Posterior cingulate gyrus (tissue), 11 donors: ENCODE measurements around the gene FBXO31.

ENCODE experiments used
- DNase-seq, 10 donors: peaks; one replicate each; pipeline versions ENCODE4 v3.0.0 to v3.0.0-alpha.2; 2020 to 2021; ENCODE audit warnings: mixed read lengths in 3 of 10
- intact Hi-C: fragments of 100-400 bp; cut with DNase I; formaldehyde crosslinking; loops from one replicate; pipeline ENCODE4 v1.15.1; 2023

Gene FBXO31

GRCh38 chr16:87320510-87321227 is 62.9 kb downstream of the FBXO31 start:
- DNase-seq: peak in 2 of 10 donors; percentile 42 to 62
- intact Hi-C loops: loop anchor here (5.0 kb wide), 1 partner anchor 62 kb away; the partner anchor contains the start of gene FBXO31

GRCh38 chr16:87319997-87320491 is 63.5 kb downstream of the FBXO31 start:
- DNase-seq: peak in 2 of 10 donors; percentile 42 to 70
- intact Hi-C loops: loop anchor here (5.0 kb wide), 1 partner anchor 62 kb away; the partner anchor contains the start of gene FBXO31

DNA sequence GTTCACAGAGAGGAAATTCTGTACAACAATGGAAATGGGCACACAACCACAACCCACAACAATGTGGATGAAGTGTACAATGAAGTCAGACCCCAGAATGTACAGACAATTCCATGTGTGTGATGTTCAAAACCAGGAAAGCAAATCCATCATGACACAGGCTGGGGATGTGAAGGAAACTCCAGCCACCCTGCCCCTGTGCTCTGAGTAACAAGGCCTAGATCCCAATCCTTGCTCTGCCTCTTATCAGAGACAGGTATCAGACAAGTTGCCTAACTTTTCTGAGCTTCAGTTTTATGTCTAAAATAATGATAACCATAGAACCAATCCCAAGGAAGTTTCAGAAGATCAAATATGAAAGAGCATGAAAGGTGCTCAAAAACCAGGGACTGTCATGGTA is 64.6 kb downstream of the FBXO31 start:
- intact Hi-C loops: no loop called here
- no peak for DNase-seq

DNA sequence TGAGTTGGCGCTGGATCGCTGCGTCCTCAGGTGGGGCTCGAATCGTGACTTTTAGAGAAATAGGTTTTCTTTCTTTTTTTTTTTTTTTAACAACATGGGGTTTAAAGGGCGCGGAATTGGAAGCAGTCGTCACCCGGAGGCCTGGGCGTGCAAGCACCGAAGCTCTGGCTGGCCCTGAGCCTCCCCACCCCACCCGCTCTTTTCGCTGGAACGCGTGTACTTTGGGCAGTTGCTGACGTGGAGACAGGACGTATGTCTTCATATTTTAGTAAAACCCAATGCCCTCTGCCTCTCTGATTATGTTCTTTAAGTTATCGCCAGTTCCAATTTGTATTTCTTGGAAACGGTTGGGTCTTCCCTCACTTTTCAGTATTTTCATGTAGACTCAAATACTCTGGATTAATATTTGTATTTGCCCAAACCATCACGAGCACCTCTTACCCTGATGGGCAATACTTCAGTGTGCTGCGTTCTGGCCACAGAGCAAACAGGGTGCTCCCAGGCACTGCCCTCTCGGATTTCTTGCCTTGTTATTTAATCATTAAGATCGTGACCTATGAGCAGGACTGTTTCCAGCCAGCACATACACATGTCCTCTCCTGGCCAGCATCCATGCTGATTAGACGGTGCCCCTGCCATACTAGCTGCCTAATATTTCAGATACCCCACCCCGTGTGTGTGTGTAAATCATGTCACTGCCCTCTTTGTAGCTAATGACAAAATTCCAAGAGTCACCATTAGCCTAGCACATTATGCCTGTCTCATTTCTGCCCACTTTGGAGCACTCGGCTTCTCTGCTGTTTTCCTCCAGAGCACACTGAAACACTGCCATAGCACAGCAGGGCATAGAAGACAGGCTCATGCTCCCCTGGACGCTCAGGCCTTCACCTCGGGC is 65.6 kb downstream of the FBXO31 start:
- peak in 3 of 10 donors; percentile 38 to 87 (median 86) for DNase-seq
- intact Hi-C loops: loop anchor here (2.0 kb wide), 1 partner anchor 75 kb away; the partner anchor contains the start of gene MAP1LC3B

DNA sequence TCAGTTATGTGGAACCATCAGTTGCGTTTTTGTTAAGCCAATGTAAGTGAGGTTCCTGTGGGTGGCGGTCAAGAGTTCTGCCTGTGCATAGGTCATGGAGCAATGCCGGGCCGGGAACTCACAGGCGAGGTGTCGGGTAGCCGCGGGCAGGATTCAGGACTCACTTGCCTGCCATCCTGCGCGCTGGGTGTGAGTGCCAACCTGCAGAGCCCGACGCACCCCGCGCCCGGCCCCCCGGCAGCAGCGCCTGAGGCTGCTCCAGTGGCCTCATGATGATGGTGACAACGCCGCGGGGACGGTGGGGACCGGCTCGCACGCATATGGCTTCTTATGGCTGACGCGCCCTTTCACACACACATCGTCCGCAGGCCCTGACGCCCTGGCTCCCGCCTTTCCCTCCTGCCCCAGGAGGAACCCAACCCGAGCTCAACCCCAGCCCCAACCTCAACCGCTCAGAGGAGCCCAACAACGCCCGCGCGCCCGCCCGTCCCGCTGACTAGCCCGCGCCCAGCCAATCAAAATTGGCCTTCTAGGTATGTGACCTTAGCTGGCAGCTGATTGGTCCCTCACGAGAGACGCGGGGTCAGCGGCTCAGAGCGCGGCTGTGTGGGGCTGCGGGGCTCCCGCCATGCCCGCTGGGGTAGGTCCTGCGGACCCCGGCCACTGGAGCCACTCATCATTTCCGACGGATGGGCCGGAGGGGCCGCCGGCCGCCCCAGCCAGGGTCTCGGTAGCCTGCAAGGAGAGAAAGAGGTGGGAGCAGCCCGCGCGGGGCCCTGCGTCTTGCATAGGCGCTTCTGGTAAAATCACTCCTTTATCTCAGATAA is 66.4 kb downstream of the FBXO31 start, which contains the start of gene C16orf95:
Gene C16orf95 (minus strand): TSS at position 470 of the 827 bp plus-strand sequence. CDS start 150 bp downstream, at position 320.
- intact Hi-C loops: loop anchor here (2.0 kb wide), 1 partner anchor 76 kb away; the partner anchor contains the start of gene MAP1LC3B
- peak; percentile 93 to 99 (median 98) for DNase-seq

- peak in 1 of 10 donors; percentile 46 for DNase-seq
- intact Hi-C loops: loop anchor here (2.0 kb wide), 1 partner anchor 76 kb away; the partner anchor contains the start of gene MAP1LC3B
These were observed 67.1 kb downstream of the FBXO31 start for GRCh38 chr16:87316450-87316922.

DNA sequence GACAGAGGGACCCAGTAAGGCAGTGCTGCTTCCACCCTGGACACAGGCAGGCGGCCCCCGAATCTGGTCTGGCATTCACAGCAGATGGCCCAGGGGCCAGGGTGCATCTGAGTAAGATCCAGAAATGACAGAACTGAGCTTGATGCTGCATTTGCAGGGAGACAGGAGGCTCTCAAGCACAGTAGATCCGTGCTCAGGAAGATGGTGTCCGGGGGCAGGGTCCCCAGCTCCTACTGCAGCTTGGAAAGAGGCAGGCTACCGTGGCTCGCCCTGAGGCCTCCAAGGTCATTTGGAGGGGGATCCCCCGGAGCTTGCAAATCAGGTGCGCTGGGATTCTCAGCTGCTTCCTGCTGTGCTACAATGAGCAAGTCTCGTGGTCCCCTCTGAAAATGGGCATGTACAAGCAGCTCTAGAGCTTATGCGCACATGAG is 68.6 kb downstream of the FBXO31 start:
- intact Hi-C loops: no loop called here
- peak in 2 of 10 donors; percentile 57 to 63 for DNase-seq

DNA sequence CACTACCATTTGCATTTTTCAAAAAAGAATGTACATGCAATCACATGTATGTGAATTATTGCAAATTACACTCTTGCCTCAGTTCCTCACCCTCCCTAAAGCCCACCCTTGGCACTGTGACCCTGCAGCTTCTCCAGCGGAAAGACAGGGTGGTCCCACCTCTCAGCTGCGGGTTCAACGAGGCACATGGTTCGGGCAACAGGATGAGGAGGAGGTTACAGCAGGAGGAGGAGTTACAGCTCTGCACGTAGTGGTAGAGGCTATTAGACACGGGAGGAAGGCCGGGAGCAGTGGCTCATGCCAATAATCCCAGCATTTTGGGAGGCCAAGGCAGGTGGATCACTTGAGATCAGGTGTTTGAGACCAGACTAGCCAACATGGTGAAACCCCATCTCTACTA is 71.6 kb downstream of the FBXO31 start:
- DNase-seq: peak in 2 of 10 donors; percentile 32 to 57
- intact Hi-C loops: no loop called here

DNA sequence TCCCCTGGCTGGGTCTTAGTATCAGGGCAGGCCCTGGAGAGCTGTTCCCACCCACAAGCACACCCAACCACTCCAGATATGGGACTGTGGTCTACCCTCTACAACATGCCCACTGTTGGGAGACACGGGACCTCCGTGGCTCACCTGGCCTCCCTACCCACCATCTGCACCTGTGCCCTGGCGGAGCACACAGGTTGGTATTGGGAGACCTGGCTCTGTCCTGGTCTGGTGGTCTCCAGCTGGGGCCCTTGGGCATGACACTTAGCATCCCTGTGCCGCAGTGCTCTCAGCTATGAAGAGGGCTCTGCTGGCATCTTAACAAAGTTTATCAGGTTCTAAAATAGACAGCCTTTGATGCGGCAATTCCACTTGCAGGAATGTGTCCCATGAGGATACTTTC is 72.2 kb downstream of the FBXO31 start:
- DNase-seq: no peak
- intact Hi-C loops: no loop called here

DNA sequence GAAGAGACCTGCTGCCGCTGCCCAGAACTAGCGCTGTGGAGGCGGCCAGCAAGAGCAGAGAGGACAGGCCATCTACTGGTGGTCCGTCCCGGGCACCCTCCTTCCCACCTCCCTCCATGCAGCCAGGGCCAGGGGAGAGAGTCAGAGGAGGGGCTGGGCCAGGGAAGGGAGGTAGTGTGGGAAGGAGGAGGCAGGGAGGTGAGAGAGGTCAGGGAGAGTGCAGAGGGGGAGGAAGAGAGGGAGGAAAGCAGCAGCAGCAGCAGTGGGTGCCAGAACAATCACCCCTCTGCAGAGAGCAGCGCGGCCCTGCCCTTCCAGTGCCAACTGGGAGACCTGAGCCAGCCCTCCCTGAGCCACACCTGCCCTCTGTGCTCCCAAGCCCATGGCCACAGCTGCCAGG is 73.0 kb downstream of the FBXO31 start:
- no peak for DNase-seq
- intact Hi-C loops: no loop called here

- no peak for DNase-seq
- intact Hi-C loops: no loop called here
These were observed 73.7 kb downstream of the FBXO31 start for GRCh38 chr16:87309620-87310525.

- DNase-seq: no peak
- intact Hi-C loops: no loop called here
These were observed 74.8 kb downstream of the FBXO31 start for GRCh38 chr16:87308826-87309225.

DNA sequence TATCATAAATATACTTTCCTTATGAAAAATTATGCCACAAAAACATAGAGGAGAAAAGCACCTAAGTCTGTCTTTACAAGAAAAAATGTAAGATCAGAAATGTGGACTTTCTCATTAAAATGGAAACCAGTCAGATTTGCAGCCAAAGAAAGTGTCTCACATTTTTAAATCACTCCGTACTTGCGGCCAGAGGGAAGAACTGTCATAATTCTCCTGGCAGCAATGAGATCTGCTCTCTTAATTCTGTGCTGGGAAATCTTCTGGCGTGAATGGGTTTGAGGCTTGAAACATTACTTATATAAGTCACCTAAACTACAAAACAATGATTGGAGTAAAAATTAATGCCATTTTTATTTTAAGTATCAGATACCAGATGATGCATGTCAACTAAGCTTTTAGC is 77.1 kb downstream of the FBXO31 start:
- intact Hi-C loops: no loop called here
- DNase-seq: no peak

DNA sequence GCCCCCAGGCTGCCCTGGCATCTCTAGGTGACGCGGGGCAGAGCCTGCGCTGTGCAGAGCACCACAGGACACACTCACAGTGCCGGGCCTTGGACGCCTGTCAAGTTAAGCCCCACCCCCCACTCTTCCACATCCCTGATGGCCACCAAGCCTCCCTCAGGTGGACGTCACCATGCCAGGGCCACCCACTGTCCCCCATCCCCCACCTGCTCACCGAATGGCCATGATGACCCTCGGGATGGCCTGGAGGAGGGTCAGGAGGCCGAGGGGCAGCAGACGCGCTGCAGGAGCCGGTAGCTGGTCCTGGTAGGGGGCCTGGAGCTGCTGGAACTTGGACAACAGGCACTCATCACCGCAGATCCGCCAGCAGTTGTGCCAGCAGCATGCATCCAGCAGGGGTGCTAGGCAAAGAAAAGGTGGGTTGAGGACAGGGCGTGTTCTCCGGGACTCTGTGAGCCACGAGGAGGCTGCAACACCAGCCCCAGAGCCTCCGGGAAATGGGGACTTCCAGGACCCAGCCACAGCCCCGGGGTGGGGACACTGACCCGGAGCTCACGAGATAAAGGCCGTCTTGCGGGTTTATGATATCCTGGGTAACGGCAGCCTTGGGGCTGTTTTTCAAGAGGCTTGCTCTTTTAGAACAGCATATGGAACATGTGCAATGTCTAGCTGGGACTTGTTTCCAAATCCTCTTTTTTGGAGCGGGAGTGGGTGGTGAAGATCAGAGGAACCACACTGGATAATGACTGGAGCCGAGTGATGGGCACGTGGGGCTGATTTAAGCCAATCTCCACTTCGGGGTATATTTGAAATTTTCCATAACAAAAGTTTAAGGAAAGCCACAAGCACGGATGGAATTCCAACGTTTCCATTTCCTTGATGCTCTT is 77.8 kb downstream of the FBXO31 start:
- DNase-seq: peak in 1 of 10 donors; percentile 76
- intact Hi-C loops: no loop called here

DNA sequence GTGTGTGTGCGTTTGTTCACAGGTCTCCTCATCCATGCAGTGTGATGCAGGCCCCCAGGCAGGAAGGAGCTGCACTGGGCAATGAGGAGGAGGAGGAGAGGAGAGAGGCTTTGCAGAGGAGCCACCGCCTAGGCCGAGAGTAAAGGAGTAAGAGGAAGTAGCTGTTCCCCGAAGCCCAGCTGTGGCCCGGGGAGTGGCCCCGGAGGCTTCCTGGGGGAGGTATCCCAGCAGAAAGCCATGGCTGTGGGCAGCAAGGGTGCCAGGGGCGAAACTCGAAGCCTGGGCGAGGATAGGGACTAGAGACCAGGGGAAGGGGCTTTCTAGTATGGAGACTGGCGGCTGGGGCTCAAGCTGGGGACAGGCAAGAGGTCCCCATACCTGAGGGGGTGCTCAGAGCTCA is 78.6 kb downstream of the FBXO31 start:
- DNase-seq: no peak
- intact Hi-C loops: no loop called here

DNA sequence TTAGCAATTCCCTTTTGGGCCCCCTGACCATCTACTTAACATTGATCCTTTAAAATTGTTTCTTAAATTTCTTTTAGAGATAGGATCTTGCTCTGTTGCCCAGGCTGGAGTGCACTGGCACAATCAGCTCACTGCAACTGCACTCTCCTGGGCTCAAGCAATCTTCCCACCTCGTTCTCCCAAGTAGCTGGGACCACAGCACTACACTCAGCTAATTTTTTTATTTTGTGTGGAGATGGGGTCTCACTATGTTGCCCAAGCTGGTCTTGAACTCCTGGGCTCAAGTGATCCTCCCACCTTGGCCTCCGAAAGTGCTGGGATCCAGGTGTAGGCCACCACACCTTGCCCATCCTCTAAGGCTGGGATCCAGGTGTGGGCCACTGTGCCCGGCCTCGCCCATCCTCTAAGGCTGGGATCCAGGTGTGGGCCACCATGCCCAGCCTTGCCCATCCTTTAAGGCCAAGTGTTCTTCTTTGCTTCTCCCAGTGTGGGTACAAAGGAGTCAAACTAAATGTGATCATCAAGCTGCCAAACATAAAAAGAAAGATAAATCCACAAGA is 79.5 kb downstream of the FBXO31 start:
- no peak for DNase-seq
- intact Hi-C loops: no loop called here

DNA sequence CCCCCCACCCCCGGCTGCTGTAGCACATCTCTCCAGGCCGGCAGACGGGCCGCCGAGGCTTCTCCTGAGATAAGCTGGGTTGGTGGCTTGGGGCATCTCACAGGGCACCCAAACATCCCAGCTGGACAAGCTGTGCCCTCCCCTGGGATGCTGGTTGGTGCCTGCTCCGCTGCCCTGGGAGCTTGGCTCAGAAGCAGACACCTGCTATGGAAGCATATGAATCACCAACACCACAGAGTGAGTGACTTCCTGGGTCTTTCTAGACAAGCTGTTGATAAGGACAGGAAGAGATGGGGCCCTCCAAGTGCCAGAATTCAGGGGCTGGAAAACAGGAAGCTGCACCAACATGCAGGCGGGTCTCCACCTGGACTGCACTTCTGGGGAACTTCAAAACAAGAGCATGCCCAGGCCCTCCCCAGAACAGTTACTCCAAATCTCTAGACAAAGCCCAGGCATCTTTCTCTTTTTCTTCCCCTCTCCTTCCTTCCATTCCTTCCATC is 80.1 kb downstream of the FBXO31 start:
- intact Hi-C loops: no loop called here
- DNase-seq: no peak
